Activated CD8-positive, alpha-beta T cell treated with anti-CD3 and anti-CD28 coated beads for 36 hours (primary cell): Measurements from ENCODE around the gene NPAS2. TPM values are rescaled to one million over a fixed set of nuclear protein-coding genes. Genes with fewer than 3 reads are reported as not detected.
A peak's percentile ranks its signal among the peaks of the same experiment; 100 is the strongest.

Source experiments
- ATAC-seq: fragments of 200-7000 bp; cut with Tn5 transposase; one replicate; pipeline ENCODE4 v1.10.0; 2021; ENCODE audit warnings: mild to moderate bottlenecking, moderate library complexity
- CTCF ChIA-PET: fragments of 350-600 bp; sonication (Branson Sonifier 250); formaldehyde crosslinking; loops from one replicate; lab custom pipeline; 2021; ENCODE audit warnings: antibody characterized with exemption; lab: Charles Lee
- POLR2A ChIA-PET: fragments of 350-600 bp; sonication (Branson Sonifier 250); formaldehyde crosslinking; loops from one replicate; lab custom pipeline; 2021; ENCODE audit warnings: antibody characterized with exemption; lab: Charles Lee
- DNase-seq: peaks from one replicate; pipeline ENCODE4 v3.0.0-alpha.2; 2020
- H3K27ac Mint-ChIP-seq: one replicate; pipeline ENCODE4 v1.8.0; 2021; ENCODE audit warnings: mild to moderate bottlenecking, mixed read lengths
- H3K27me3 Mint-ChIP-seq: one replicate; pipeline ENCODE4 v1.8.0; 2021; ENCODE audit warnings: mixed read lengths
- H3K36me3 Mint-ChIP-seq: one replicate; pipeline ENCODE4 v1.8.0; 2021; ENCODE audit warnings: low read depth, mixed read lengths
- H3K4me1 Mint-ChIP-seq: one replicate; pipeline ENCODE4 v1.8.0; 2021; ENCODE audit warnings: low read depth, mixed read lengths
- H3K4me3 Mint-ChIP-seq: one replicate; pipeline ENCODE4 v1.8.0; 2021; ENCODE audit warnings: mild to moderate bottlenecking, moderate library complexity, mixed read lengths
- H3K9me3 Mint-ChIP-seq: one replicate; pipeline ENCODE4 v1.8.0; 2021; ENCODE audit warnings: mixed read lengths
- CTCF ChIP-seq: fragments of 200-600 bp; IDR thresholded peaks from one replicate; pipeline ENCODE4 v1.8.0; 2022; ENCODE audit warnings: antibody characterized with exemption, mild to moderate bottlenecking
- intact Hi-C: fragments of 100-400 bp; cut with micrococcal nuclease; formaldehyde crosslinking; loops from one replicate; pipeline ENCODE4 v1.10.0; 2022
- total RNA-seq, 2 experiments: library from RNA; stranded (reverse); gene quantifications; one replicate each; pipeline ENCODE4 v1.2.3, GENCODE V29; 2021

Gene NPAS2
- total RNA-seq, 2 experiments from 2014 or later, result 14.4 to 15.2 TPM

- Mint-ChIP-seq H3K27ac (no peak overlapping the region), H3K4me1 (peaks cover 16% of the 10 kb centered on the region), H3K9me3 (no peaks in the 10 kb centered on the region), H3K27me3 (no peaks in the 10 kb centered on the region), H3K4me3 (no peak overlapping the region), H3K36me3 (peaks cover 6% of the 10 kb centered on the region)
- TF ChIP-seq CTCF, result no peak
- intact Hi-C loops, result no loop called here
- DNase-seq (peak; percentile 23), ATAC-seq (no peak)
- CTCF ChIA-PET, result interaction anchor here (0.9 to 1.7 kb wide), 2 partner anchors 10 to 12 kb away, joined by 3 to 9 read pairs; no protein-coding TSS in a partner anchor
- POLR2A ChIA-PET, result no interaction called here
Measured at GRCh38 chr2:100907832-100908231, 87.9 kb downstream of the NPAS2 start.

- Mint-ChIP-seq H3K36me3 (peaks cover 9% of the 10 kb centered on the region), H3K27ac (no peak overlapping the region), H3K27me3 (no peaks in the 10 kb centered on the region), H3K9me3 (no peaks in the 10 kb centered on the region), H3K4me1 (peaks cover 16% of the 10 kb centered on the region), H3K4me3 (no peak overlapping the region)
- CTCF ChIA-PET, result interaction anchor here (1.2 kb wide), 1 partner anchor 11 kb away, joined by 5 read pairs; no protein-coding TSS in a partner anchor
- no peak for ATAC-seq
- intact Hi-C loops, result no loop called here
- POLR2A ChIA-PET, result no interaction called here
- TF ChIP-seq CTCF, result no peak
- no peak for DNase-seq
Measured at GRCh38 chr2:100909534-100910081, 89.7 kb downstream of the NPAS2 start.

- CTCF ChIA-PET, result interaction anchor here (1.2 kb wide), 1 partner anchor 10 kb away, joined by 5 read pairs; no protein-coding TSS in a partner anchor
- ATAC-seq, result no peak
- H3K4me3 Mint-ChIP-seq, result no peak overlapping the region
Measured at GRCh38 chr2:100910111-100910510, 90.2 kb downstream of the NPAS2 start.

GRCh38 chr2:100919316-100919715, 99.4 kb downstream of the NPAS2 start:
- ChIA-PET CTCF (interaction anchor here (0.7 to 2.7 kb wide), 10 partner anchors 9 to 309 kb away, joined by 3 to 20 read pairs (median 4); no protein-coding TSS in a partner anchor), POLR2A (interaction anchor here (1.4 kb wide), 1 partner anchor 15 kb away, joined by 3 read pairs; no protein-coding TSS in a partner anchor)
- no peak overlapping the region for H3K4me3 Mint-ChIP-seq
- no peaks in the 10 kb centered on the region for H3K4me1 Mint-ChIP-seq
- intact Hi-C loops, result no loop called here
- peaks cover 4% of the 10 kb centered on the region for H3K36me3 Mint-ChIP-seq
- DNase-seq (peak; percentile 35), ATAC-seq (peak; percentile 62)
- TF ChIP-seq CTCF, result peak; percentile 76
- H3K27ac Mint-ChIP-seq, result no peak overlapping the region
- H3K9me3 Mint-ChIP-seq, result no peaks in the 10 kb centered on the region
- no peaks in the 10 kb centered on the region for H3K27me3 Mint-ChIP-seq

More at GRCh38 chr2:100910111-100910510, 90.2 kb downstream of the NPAS2 start:
- POLR2A ChIA-PET, result no interaction called here
- Mint-ChIP-seq H3K27ac (no peak overlapping the region), H3K4me1 (peaks cover 16% of the 10 kb centered on the region), H3K9me3 (no peaks in the 10 kb centered on the region), H3K36me3 (peaks cover 11% of the 10 kb centered on the region), H3K27me3 (no peaks in the 10 kb centered on the region)
- no peak for TF ChIP-seq CTCF
- intact Hi-C loops, result no loop called here
- no peak for DNase-seq

- ATAC-seq, result no peak
- Mint-ChIP-seq H3K4me3 (no peak overlapping the region), H3K27ac (no peak overlapping the region), H3K36me3 (peaks cover 2% of the 10 kb centered on the region), H3K27me3 (no peaks in the 10 kb centered on the region), H3K9me3 (no peaks in the 10 kb centered on the region), H3K4me1 (peaks cover 3% of the 10 kb centered on the region)
- ChIA-PET CTCF (no interaction called here), POLR2A (no interaction called here)
- intact Hi-C loops, result no loop called here
- DNase-seq, result no peak
- no peak for TF ChIP-seq CTCF
Measured at GRCh38 chr2:100921685-100922161, 101.8 kb downstream of the NPAS2 start.
